GM18517 (cell line): Measurements from ENCODE around the gene TMTC1.
"Not testable (repeated sequence)": the region's sequence is repeated elsewhere in the genome, so short reads cannot be mapped to it uniquely, and the experiment has no call there.

Experiments used
- ATAC-seq: cut with Tn5 transposase; IDR thresholded peaks from one replicate; pipeline ENCODE4 v1.9.1; 2021; ENCODE audit warnings: mild to moderate bottlenecking, moderate library complexity; ENCODE audit not compliant: unreplicated experiment

TMTC1 gene

GRCh38 chr12:29676676-29677075, 107.1 kb downstream of the TMTC1 start:
- ATAC-seq = no peak

GRCh38 chr12:29674463-29674862, 109.3 kb downstream of the TMTC1 start:
- ATAC-seq = no peak

- no peak for ATAC-seq
Observed at GRCh38 chr12:29673346-29673745, 110.4 kb downstream of the TMTC1 start.

- no peak for ATAC-seq
Observed at GRCh38 chr12:29672580-29672979, 111.2 kb downstream of the TMTC1 start.

- no peak for ATAC-seq
Observed at GRCh38 chr12:29671742-29672141, 112.0 kb downstream of the TMTC1 start.

- ATAC-seq = no peak
Observed at GRCh38 chr12:29667011-29667410, 116.7 kb downstream of the TMTC1 start.

GRCh38 chr12:29665107-29665506, 118.6 kb downstream of the TMTC1 start:
- ATAC-seq = no peak

- ATAC-seq = no peak
Observed at GRCh38 chr12:29662734-29663323, 120.9 kb downstream of the TMTC1 start.

GRCh38 chr12:29660847-29661246, 122.9 kb downstream of the TMTC1 start:
- ATAC-seq = no peak

- ATAC-seq = no peak
Observed at GRCh38 chr12:29656762-29657538, 126.8 kb downstream of the TMTC1 start.

- ATAC-seq = no peak
Observed at GRCh38 chr12:29655861-29656260, 127.9 kb downstream of the TMTC1 start.

GRCh38 chr12:29653286-29653685, 130.5 kb downstream of the TMTC1 start:
- ATAC-seq = no peak

- ATAC-seq = no peak
Observed at GRCh38 chr12:29650371-29650770, 133.4 kb downstream of the TMTC1 start.

- no peak for ATAC-seq
Observed at GRCh38 chr12:29649722-29650121, 134.0 kb downstream of the TMTC1 start.

- ATAC-seq = no peak
Observed at GRCh38 chr12:29644536-29645162, 139.1 kb downstream of the TMTC1 start.

- no peak for ATAC-seq
Observed at GRCh38 chr12:29640589-29641345, 143.0 kb downstream of the TMTC1 start.

GRCh38 chr12:29639893-29640495, 143.7 kb downstream of the TMTC1 start:
- ATAC-seq = no peak

GRCh38 chr12:29638528-29638927, 145.2 kb downstream of the TMTC1 start:
- ATAC-seq = no peak

- ATAC-seq = no peak
Observed at GRCh38 chr12:29634057-29634456, 149.7 kb downstream of the TMTC1 start.

- not testable (repeated sequence) for ATAC-seq
Observed at GRCh38 chr12:29630164-29630563, 153.6 kb downstream of the TMTC1 start.

- no peak for ATAC-seq
Observed at GRCh38 chr12:29627221-29627620, 156.5 kb downstream of the TMTC1 start.
